Measurements from ENCODE around the gene CLDN3.

- no peak for TF ChIP-seq EZH2 (IDR thresholded peaks at IDR 0.05; ENCODE audit: borderline replicate concordance, low read length)
- TF ChIP-seq CTCF (conservative IDR thresholded peaks at IDR 0.05 in 1 of 2, IDR thresholded peaks at IDR 0.05 in 1 of 2; ENCODE audit: extremely low read depth in 1 of 2, insufficient read depth in 1 of 2, low read depth in 1 of 2, low read length in 2 of 2) = peak; percentile 87 to 93
Observed at GRCh38 chr7:73811760-73812168, 41.7 kb upstream of the CLDN3 start.
